D721Med (cell line): ENCODE measurements around the gene ACTG2.
"Not testable (repeated sequence)": the region's sequence is repeated elsewhere in the genome, so short reads cannot be mapped to it uniquely, and the experiment has no call there.

ENCODE experiments used
- DNase-seq: peaks from one replicate; pipeline ENCODE4 v3.0.0; 2011; ENCODE audit warnings: low spot score; ENCODE audit not compliant: insufficient read length
- FAIRE-seq: peaks from 2 replicates; lab custom pipeline; 2011; peaks lifted over from hg19 to GRCh38; lab: Jason Lieb, UNC
- CTCF ChIP-seq: IDR thresholded peaks from 2 replicates; pipeline ENCODE4 v1.5.1; 2012; ENCODE audit warnings: mild to moderate bottlenecking, control low read depth; ENCODE audit not compliant: insufficient read depth; ENCODE audit errors: missing control alignments

ACTG2 gene

DNA sequence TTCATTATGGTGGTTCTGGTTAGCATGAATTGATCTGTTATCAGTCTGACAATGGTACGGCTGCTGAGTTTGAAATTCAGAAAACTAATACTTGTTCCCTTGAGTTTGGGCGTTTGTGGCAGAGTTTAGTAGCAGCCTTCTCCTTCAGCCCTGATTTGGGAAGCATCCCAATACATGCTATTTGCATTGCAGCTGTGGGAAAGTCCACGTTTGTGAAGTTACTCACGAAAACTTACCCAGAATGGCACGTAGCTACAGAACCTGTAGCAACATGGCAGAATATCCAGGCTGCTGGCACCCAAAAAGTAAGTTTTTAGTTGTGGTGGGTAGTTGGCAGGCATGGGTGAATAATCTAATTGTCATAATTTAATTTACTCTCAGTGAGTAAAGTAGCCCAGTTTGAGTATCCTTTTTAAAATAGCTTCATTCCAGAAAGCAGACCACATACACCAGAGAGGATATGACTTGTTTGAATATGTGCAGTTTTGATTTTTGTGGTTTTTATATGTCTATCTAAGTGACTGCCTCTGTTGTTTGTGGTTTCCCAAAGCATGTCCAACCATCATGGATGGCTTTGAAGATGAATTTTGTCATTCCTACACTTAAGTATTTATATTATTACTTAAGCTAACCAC, 46.0 kb downstream of the ACTG2 start:
- FAIRE-seq (no peak), DNase-seq (no peak)
- no peak for TF ChIP-seq CTCF

- DNase-seq (no peak), FAIRE-seq (no peak)
- TF ChIP-seq CTCF: peak; percentile 6
Measured at GRCh38 chr2:73939419-73939818, 46.6 kb downstream of the ACTG2 start.

- not testable (repeated sequence) for DNase-seq, FAIRE-seq
Measured at GRCh38 chr2:73940066-73940465, 47.3 kb downstream of the ACTG2 start.

- FAIRE-seq (no peak), DNase-seq (no peak)
- no peak for TF ChIP-seq CTCF
Measured at GRCh38 chr2:73942664-73943063, 49.9 kb downstream of the ACTG2 start.

- FAIRE-seq: no peak
- TF ChIP-seq CTCF: no peak
- no peak for DNase-seq
Measured at GRCh38 chr2:73944714-73945113, 51.9 kb downstream of the ACTG2 start.

- no peak for TF ChIP-seq CTCF
- DNase-seq (no peak), FAIRE-seq (no peak)
Measured at GRCh38 chr2:73946215-73946614, 53.4 kb downstream of the ACTG2 start.

DNA sequence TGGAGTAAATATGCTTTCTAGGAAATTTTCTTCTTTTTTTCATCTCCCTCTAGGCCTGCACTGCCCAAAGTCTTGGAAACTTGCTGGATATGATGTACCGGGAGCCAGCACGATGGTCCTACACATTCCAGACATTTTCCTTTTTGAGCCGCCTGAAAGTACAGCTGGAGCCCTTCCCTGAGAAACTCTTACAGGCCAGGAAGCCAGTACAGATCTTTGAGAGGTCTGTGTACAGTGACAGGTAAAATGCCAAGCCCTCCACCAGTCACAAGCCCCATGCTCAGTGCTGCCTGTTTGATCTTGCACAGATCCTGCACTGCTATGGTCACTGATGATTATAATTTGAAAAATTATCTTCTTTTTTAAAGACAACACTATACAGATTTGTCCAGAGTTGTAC, 53.9 kb downstream of the ACTG2 start:
- no peak for TF ChIP-seq CTCF

More for the DNA sequence above, 53.9 kb downstream of the ACTG2 start:
- DNase-seq (no peak), FAIRE-seq (no peak)
